SK-N-SH treated with all-trans-retinoic acid at 6 μM for 48 hours (cell line): ENCODE data around the gene PGM1.
"Not testable (repeated sequence)": the region's sequence is repeated elsewhere in the genome, so short reads cannot be mapped to it uniquely, and the experiment has no call there.

ENCODE experiments used
- ARNTL ChIP-seq: fragments of 450-650 bp; formaldehyde crosslinking; IDR thresholded peaks from 2 replicates; pipeline ENCODE4 v1.5.0; 2020; ENCODE audit warnings: low read depth, mild to moderate bottlenecking, moderate library complexity, borderline replicate concordance
- BACH2 ChIP-seq: fragments of 250-450 bp; sonication (Bioruptor Pico); IDR thresholded peaks from 2 replicates; pipeline ENCODE4 v1.9.0; 2021; ENCODE audit warnings: mild to moderate bottlenecking, borderline replicate concordance
- CSDC2 ChIP-seq: fragments of 250-450 bp; sonication (Bioruptor Pico); IDR thresholded peaks from 2 replicates; pipeline ENCODE4 v1.5.0; 2020; ENCODE audit warnings: mild to moderate bottlenecking, moderate library complexity
- CSRNP3 ChIP-seq: fragments of 250-450 bp; sonication (Bioruptor Pico); IDR thresholded peaks from 2 replicates; pipeline ENCODE4 v1.5.1; 2021; ENCODE audit warnings: mild to moderate bottlenecking, moderate library complexity
- GLIS3 ChIP-seq: fragments of 250-450 bp; sonication (Bioruptor Pico); IDR thresholded peaks from 2 replicates; pipeline ENCODE4 v1.5.0; 2020; ENCODE audit warnings: mild to moderate bottlenecking, moderate library complexity
- PATZ1 ChIP-seq: fragments of 250-450 bp; sonication (Bioruptor Pico); IDR thresholded peaks from 2 replicates; pipeline ENCODE4 v1.8.0; 2020; ENCODE audit warnings: mild to moderate bottlenecking, moderate library complexity, borderline replicate concordance
- RARB ChIP-seq: fragments of 250-450 bp; sonication (Bioruptor Pico); IDR thresholded peaks from 2 replicates; pipeline ENCODE4 v1.8.0; 2021; ENCODE audit warnings: mild to moderate bottlenecking, moderate library complexity
- SNAI2 ChIP-seq: fragments of 250-450 bp; sonication (Bioruptor Pico); IDR thresholded peaks from 2 replicates; pipeline ENCODE4 v1.5.0; 2020; ENCODE audit warnings: mild to moderate bottlenecking, moderate library complexity
- TCF4 ChIP-seq: fragments of 250-450 bp; sonication (Bioruptor Pico); IDR thresholded peaks from 2 replicates; pipeline ENCODE4 v1.8.0; 2021; ENCODE audit warnings: mild to moderate bottlenecking, moderate library complexity, borderline replicate concordance
- TSHZ2 ChIP-seq: fragments of 250-450 bp; sonication (Bioruptor Pico); IDR thresholded peaks from 2 replicates; pipeline ENCODE4 v1.5.0; 2020; ENCODE audit warnings: mild to moderate bottlenecking, moderate library complexity
- ZFP3 ChIP-seq: fragments of 250-450 bp; sonication (Bioruptor Pico); IDR thresholded peaks from 2 replicates; pipeline ENCODE4 v1.5.0; 2020; ENCODE audit warnings: mild to moderate bottlenecking, moderate library complexity
- ZNF8 ChIP-seq: fragments of 450-650 bp; formaldehyde crosslinking; IDR thresholded peaks from 2 replicates; pipeline ENCODE4 v1.5.0; 2020; ENCODE audit warnings: mild to moderate bottlenecking, moderate library complexity

- TF ChIP-seq GLIS3; PATZ1 (CRISPR knock-in tag); TSHZ2 (CRISPR knock-in tag); SNAI2 (CRISPR knock-in tag); BACH2; ARNTL (CRISPR knock-in tag); ZNF8 (CRISPR knock-in tag); ZFP3; TCF4 (CRISPR knock-in tag); CSDC2 (CRISPR knock-in tag); RARB (CRISPR knock-in tag); CSRNP3: not testable (repeated sequence)
Measured at GRCh38 chr1:63574203-63574796, 18.9 kb upstream of the PGM1 start.
